SU-DHL-6 (cell line): ENCODE measurements around the gene PRKAR2A.
"Not testable (repeated sequence)": the region's sequence is repeated elsewhere in the genome, so short reads cannot be mapped to it uniquely, and the experiment has no call there.

Experiments
- EZH2phosphoT487 ChIP-seq: fragments of 200-600 bp; sonication (generic), shearing (Covaris generic); conservative IDR thresholded peaks from 2 replicates; pipeline ENCODE4 v1.6.1; 2018; ENCODE audit warnings: mild to moderate bottlenecking, antibody characterized with exemption, low read length, moderate library complexity, mixed read lengths
- TF ChIP-seq, protein P1 (sequence below): fragments of 200-600 bp; sonication (generic); IDR thresholded peaks from one replicate; pipeline ENCODE4 v1.5.1; 2017; ENCODE audit warnings: antibody characterized with exemption, mild to moderate bottlenecking, low read length, moderate library complexity; ENCODE audit not compliant: insufficient read depth, poor library complexity, severe bottlenecking

DNA sequence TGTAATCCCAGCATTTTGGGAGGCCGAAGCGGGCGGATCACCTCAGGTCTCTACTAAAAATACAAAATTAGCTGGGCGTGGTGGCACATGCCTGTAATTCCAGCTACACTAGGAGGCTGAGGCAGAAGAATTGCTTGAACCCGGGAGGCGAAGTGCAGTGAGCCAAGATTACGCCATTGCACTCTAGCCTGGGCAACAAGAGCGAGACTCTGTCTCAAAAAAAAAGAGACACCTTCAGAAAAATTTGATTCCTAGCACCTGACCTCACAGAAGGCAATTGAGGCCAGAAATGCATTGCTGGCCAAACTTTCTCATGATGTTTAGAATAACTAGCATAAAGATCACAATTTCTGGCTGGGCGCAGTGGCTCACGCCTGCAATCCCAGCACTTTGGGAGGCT lies 106.4 kb downstream of the PRKAR2A start:
- TF ChIP-seq, protein P1, sequence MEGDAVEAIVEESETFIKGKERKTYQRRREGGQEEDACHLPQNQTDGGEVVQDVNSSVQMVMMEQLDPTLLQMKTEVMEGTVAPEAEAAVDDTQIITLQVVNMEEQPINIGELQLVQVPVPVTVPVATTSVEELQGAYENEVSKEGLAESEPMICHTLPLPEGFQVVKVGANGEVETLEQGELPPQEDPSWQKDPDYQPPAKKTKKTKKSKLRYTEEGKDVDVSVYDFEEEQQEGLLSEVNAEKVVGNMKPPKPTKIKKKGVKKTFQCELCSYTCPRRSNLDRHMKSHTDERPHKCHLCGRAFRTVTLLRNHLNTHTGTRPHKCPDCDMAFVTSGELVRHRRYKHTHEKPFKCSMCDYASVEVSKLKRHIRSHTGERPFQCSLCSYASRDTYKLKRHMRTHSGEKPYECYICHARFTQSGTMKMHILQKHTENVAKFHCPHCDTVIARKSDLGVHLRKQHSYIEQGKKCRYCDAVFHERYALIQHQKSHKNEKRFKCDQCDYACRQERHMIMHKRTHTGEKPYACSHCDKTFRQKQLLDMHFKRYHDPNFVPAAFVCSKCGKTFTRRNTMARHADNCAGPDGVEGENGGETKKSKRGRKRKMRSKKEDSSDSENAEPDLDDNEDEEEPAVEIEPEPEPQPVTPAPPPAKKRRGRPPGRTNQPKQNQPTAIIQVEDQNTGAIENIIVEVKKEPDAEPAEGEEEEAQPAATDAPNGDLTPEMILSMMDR: not testable (repeated sequence)
- TF ChIP-seq EZH2phosphoT487: not testable (repeated sequence)
